Measurements from ENCODE around the gene JAKMIP1.
"Not testable (repeated sequence)": the region's sequence is repeated elsewhere in the genome, so short reads cannot be mapped to it uniquely, and the experiment has no call there.

JAKMIP1 gene

GRCh38 chr4:6221851-6222760 is 21.8 kb upstream of the JAKMIP1 start:
- ATAC-seq, result no peak
- peaks cover 65% of the 10 kb centered on the region for H3K27me3 Mint-ChIP-seq
- H3K27ac Mint-ChIP-seq, result no peak overlapping the region

GRCh38 chr4:6221301-6221850 is 21.0 kb upstream of the JAKMIP1 start:
- H3K9me3 Mint-ChIP-seq, result no peaks in the 10 kb centered on the region
- no peak overlapping the region for H3K4me3 Mint-ChIP-seq
- ATAC-seq (no peak), DNase-seq (no peak)
- peaks cover 2% of the 10 kb centered on the region for H3K36me3 Mint-ChIP-seq (ENCODE audit: low read depth)
- no peak overlapping the region for H3K27ac Mint-ChIP-seq
- H3K27me3 Mint-ChIP-seq, result peaks cover 68% of the 10 kb centered on the region
- no peaks in the 10 kb centered on the region for H3K4me1 Mint-ChIP-seq

More at GRCh38 chr4:6221851-6222760, 21.8 kb upstream of the JAKMIP1 start:
- no peaks in the 10 kb centered on the region for H3K4me1 Mint-ChIP-seq
- H3K4me3 Mint-ChIP-seq, result no peak overlapping the region
- peak; percentile 26 for DNase-seq
- H3K36me3 Mint-ChIP-seq (ENCODE audit: low read depth), result peaks cover 2% of the 10 kb centered on the region
- H3K9me3 Mint-ChIP-seq, result no peaks in the 10 kb centered on the region

GRCh38 chr4:6217716-6218381 is 17.5 kb upstream of the JAKMIP1 start:
- ATAC-seq, result no peak
- H3K36me3 Mint-ChIP-seq (ENCODE audit: low read depth), result peaks cover 4% of the 10 kb centered on the region
- no peaks in the 10 kb centered on the region for H3K9me3 Mint-ChIP-seq
- H3K4me1 Mint-ChIP-seq, result no peaks in the 10 kb centered on the region
- DNase-seq, result no peak
- H3K27ac Mint-ChIP-seq, result no peak overlapping the region
- H3K27me3 Mint-ChIP-seq, result peaks cover 51% of the 10 kb centered on the region
- no peak overlapping the region for H3K4me3 Mint-ChIP-seq

- ATAC-seq (no peak), DNase-seq (no peak)
- Mint-ChIP-seq H3K4me3 (no peak overlapping the region), H3K4me1 (no peaks in the 10 kb centered on the region), H3K36me3 (ENCODE audit: low read depth) (peaks cover 2% of the 10 kb centered on the region), H3K27me3 (peaks cover 45% of the 10 kb centered on the region), H3K9me3 (no peaks in the 10 kb centered on the region), H3K27ac (no peak overlapping the region)
These were observed 16.2 kb upstream of the JAKMIP1 start for GRCh38 chr4:6216588-6216987.

- no peak overlapping the region for H3K4me3 Mint-ChIP-seq
- DNase-seq (no peak), ATAC-seq (no peak)
- H3K27me3 Mint-ChIP-seq, result peaks cover 8% of the 10 kb centered on the region
- no peak overlapping the region for H3K27ac Mint-ChIP-seq
- H3K4me1 Mint-ChIP-seq, result no peaks in the 10 kb centered on the region
- no peaks in the 10 kb centered on the region for H3K36me3 Mint-ChIP-seq (ENCODE audit: low read depth)
- no peaks in the 10 kb centered on the region for H3K9me3 Mint-ChIP-seq
These were observed 9.6 kb upstream of the JAKMIP1 start for GRCh38 chr4:6209921-6210320.

GRCh38 chr4:6209291-6209690 is 8.9 kb upstream of the JAKMIP1 start:
- H3K9me3 Mint-ChIP-seq; ATAC-seq; H3K36me3 Mint-ChIP-seq (ENCODE audit: low read depth); H3K27me3 Mint-ChIP-seq; H3K27ac Mint-ChIP-seq; DNase-seq; H3K4me1 Mint-ChIP-seq; H3K4me3 Mint-ChIP-seq: not testable (repeated sequence)

GRCh38 chr4:6208416-6208815 is 8.1 kb upstream of the JAKMIP1 start:
- no peak for DNase-seq
- H3K36me3 Mint-ChIP-seq (ENCODE audit: low read depth), result no peaks in the 10 kb centered on the region
- H3K4me3 Mint-ChIP-seq, result no peak overlapping the region

GRCh38 chr4:6207602-6208001 is 7.3 kb upstream of the JAKMIP1 start:
- H3K27me3 Mint-ChIP-seq, result peaks cover 5% of the 10 kb centered on the region
- no peak overlapping the region for H3K27ac Mint-ChIP-seq
- ATAC-seq (no peak), DNase-seq (no peak)
- no peaks in the 10 kb centered on the region for H3K4me1 Mint-ChIP-seq
- no peaks in the 10 kb centered on the region for H3K9me3 Mint-ChIP-seq
- no peak overlapping the region for H3K4me3 Mint-ChIP-seq
- no peaks in the 10 kb centered on the region for H3K36me3 Mint-ChIP-seq (ENCODE audit: low read depth)

More at GRCh38 chr4:6208416-6208815, 8.1 kb upstream of the JAKMIP1 start:
- no peak for ATAC-seq
- Mint-ChIP-seq H3K4me1 (no peaks in the 10 kb centered on the region), H3K27ac (no peak overlapping the region), H3K9me3 (no peaks in the 10 kb centered on the region), H3K27me3 (peaks cover 5% of the 10 kb centered on the region)

GRCh38 chr4:6206771-6207290 is 6.5 kb upstream of the JAKMIP1 start:
- Mint-ChIP-seq H3K4me1 (no peaks in the 10 kb centered on the region), H3K27me3 (peaks cover 10% of the 10 kb centered on the region), H3K4me3 (no peak overlapping the region), H3K36me3 (ENCODE audit: low read depth) (no peaks in the 10 kb centered on the region), H3K27ac (no peak overlapping the region), H3K9me3 (no peaks in the 10 kb centered on the region)
- no peak for DNase-seq
- ATAC-seq, result no peak

GRCh38 chr4:6205973-6206372 is 5.6 kb upstream of the JAKMIP1 start:
- Mint-ChIP-seq H3K4me3 (no peak overlapping the region), H3K36me3 (ENCODE audit: low read depth) (no peaks in the 10 kb centered on the region), H3K9me3 (peaks cover 8% of the 10 kb centered on the region), H3K4me1 (peaks cover 7% of the 10 kb centered on the region), H3K27ac (no peak overlapping the region), H3K27me3 (peaks cover 16% of the 10 kb centered on the region)
- no peak for ATAC-seq
- no peak for DNase-seq

- Mint-ChIP-seq H3K4me1 (peaks cover 8% of the 10 kb centered on the region), H3K4me3 (no peak overlapping the region), H3K27me3 (peaks cover 18% of the 10 kb centered on the region), H3K36me3 (ENCODE audit: low read depth) (no peaks in the 10 kb centered on the region), H3K27ac (no peak overlapping the region), H3K9me3 (peaks cover 9% of the 10 kb centered on the region)
- DNase-seq, result no peak
- ATAC-seq, result no peak
These were observed 5.2 kb upstream of the JAKMIP1 start for GRCh38 chr4:6205567-6205931.

- no peak for DNase-seq
- Mint-ChIP-seq H3K27me3 (peaks cover 20% of the 10 kb centered on the region), H3K27ac (no peak overlapping the region), H3K4me3 (no peak overlapping the region), H3K36me3 (ENCODE audit: low read depth) (no peaks in the 10 kb centered on the region), H3K9me3 (peaks cover 9% of the 10 kb centered on the region), H3K4me1 (peaks cover 8% of the 10 kb centered on the region)
- ATAC-seq, result no peak
These were observed 4.7 kb upstream of the JAKMIP1 start for GRCh38 chr4:6204871-6205566.

- Mint-ChIP-seq H3K36me3 (ENCODE audit: low read depth) (no peaks in the 10 kb centered on the region), H3K27me3 (peaks cover 21% of the 10 kb centered on the region), H3K9me3 (peaks cover 9% of the 10 kb centered on the region), H3K4me3 (no peak overlapping the region), H3K4me1 (peaks cover 9% of the 10 kb centered on the region), H3K27ac (no peak overlapping the region)
- no peak for ATAC-seq
- DNase-seq, result no peak
These were observed 3.7 kb upstream of the JAKMIP1 start for GRCh38 chr4:6204098-6204497.

- H3K36me3 Mint-ChIP-seq (ENCODE audit: low read depth), result no peaks in the 10 kb centered on the region
- H3K9me3 Mint-ChIP-seq, result peaks cover 9% of the 10 kb centered on the region
- DNase-seq, result no peak
- H3K4me1 Mint-ChIP-seq, result peaks cover 28% of the 10 kb centered on the region
- H3K27me3 Mint-ChIP-seq, result peaks cover 37% of the 10 kb centered on the region
- peak overlapping the region; percentile 4 for H3K27ac Mint-ChIP-seq
- peak overlapping the region; percentile 60 for H3K4me3 Mint-ChIP-seq
- no peak for ATAC-seq
These were observed 1.3 kb upstream of the JAKMIP1 start for GRCh38 chr4:6201580-6202091.
